Suppressor macrophage treated with lipopolysaccharide for 4 hours (primary cell): ENCODE results near the gene DOCK10.

Experiments used
- DNase-seq: peaks from one replicate; pipeline ENCODE4 v3.0.0-alpha.2; 2020

DOCK10 gene

GRCh38 chr2:224816816-224817215 lies 225.5 kb downstream of the DOCK10 start:
- DNase-seq = no peak

- DNase-seq = no peak
Measured at GRCh38 chr2:224813578-224813977, 228.7 kb downstream of the DOCK10 start.

- DNase-seq = no peak
Measured at GRCh38 chr2:224807153-224807964, 234.9 kb downstream of the DOCK10 start.

- no peak for DNase-seq
Measured at GRCh38 chr2:224803930-224804329, 238.3 kb downstream of the DOCK10 start.

GRCh38 chr2:224802407-224802806 lies 239.9 kb downstream of the DOCK10 start:
- peak; percentile 32 for DNase-seq

- DNase-seq = no peak
Measured at GRCh38 chr2:224801360-224801759, 240.9 kb downstream of the DOCK10 start.

GRCh38 chr2:224799691-224800090 lies 242.6 kb downstream of the DOCK10 start:
- DNase-seq = peak; percentile 20

- DNase-seq = peak; percentile 16
Measured at GRCh38 chr2:224798180-224798579, 244.1 kb downstream of the DOCK10 start.

GRCh38 chr2:224796695-224797305 lies 245.5 kb downstream of the DOCK10 start:
- no peak for DNase-seq

GRCh38 chr2:224793946-224794345 lies 248.3 kb downstream of the DOCK10 start:
- DNase-seq = no peak

- no peak for DNase-seq
Measured at GRCh38 chr2:224786848-224787247, 255.4 kb downstream of the DOCK10 start.

- DNase-seq = peak; percentile 55
Measured at GRCh38 chr2:224781400-224781799, 260.9 kb downstream of the DOCK10 start.

- no peak for DNase-seq
Measured at GRCh38 chr2:224780823-224781222, 261.4 kb downstream of the DOCK10 start.

GRCh38 chr2:224780106-224780505 lies 262.2 kb downstream of the DOCK10 start:
- DNase-seq = peak; percentile 64

- peak; percentile 73 for DNase-seq
Measured at GRCh38 chr2:224778474-224778877, 263.8 kb downstream of the DOCK10 start.

- DNase-seq = no peak
Measured at GRCh38 chr2:224777559-224777930, 264.7 kb downstream of the DOCK10 start.

GRCh38 chr2:224776795-224777558 lies 265.3 kb downstream of the DOCK10 start:
- no peak for DNase-seq

GRCh38 chr2:224775647-224776046 lies 266.6 kb downstream of the DOCK10 start:
- DNase-seq = no peak

- no peak for DNase-seq
Measured at GRCh38 chr2:224774735-224775134, 267.5 kb downstream of the DOCK10 start.

GRCh38 chr2:224772494-224772893 lies 269.8 kb downstream of the DOCK10 start:
- DNase-seq = no peak

GRCh38 chr2:224769489-224769888 lies 272.8 kb downstream of the DOCK10 start:
- DNase-seq = no peak

- DNase-seq = no peak
Measured at GRCh38 chr2:224764565-224765236, 277.6 kb downstream of the DOCK10 start.

GRCh38 chr2:224757934-224758548 lies 284.2 kb downstream of the DOCK10 start:
- no peak for DNase-seq
